ENCODE data around the gene IL2RG.

Gene IL2RG

GRCh38 chrX:71111141-71111843 is at the start of gene IL2RG:
TSS of gene IL2RG (minus strand) at chrX:71111577. CDS start at chrX:71111539, 38 bp downstream.
- TF ChIP-seq, protein P1, sequence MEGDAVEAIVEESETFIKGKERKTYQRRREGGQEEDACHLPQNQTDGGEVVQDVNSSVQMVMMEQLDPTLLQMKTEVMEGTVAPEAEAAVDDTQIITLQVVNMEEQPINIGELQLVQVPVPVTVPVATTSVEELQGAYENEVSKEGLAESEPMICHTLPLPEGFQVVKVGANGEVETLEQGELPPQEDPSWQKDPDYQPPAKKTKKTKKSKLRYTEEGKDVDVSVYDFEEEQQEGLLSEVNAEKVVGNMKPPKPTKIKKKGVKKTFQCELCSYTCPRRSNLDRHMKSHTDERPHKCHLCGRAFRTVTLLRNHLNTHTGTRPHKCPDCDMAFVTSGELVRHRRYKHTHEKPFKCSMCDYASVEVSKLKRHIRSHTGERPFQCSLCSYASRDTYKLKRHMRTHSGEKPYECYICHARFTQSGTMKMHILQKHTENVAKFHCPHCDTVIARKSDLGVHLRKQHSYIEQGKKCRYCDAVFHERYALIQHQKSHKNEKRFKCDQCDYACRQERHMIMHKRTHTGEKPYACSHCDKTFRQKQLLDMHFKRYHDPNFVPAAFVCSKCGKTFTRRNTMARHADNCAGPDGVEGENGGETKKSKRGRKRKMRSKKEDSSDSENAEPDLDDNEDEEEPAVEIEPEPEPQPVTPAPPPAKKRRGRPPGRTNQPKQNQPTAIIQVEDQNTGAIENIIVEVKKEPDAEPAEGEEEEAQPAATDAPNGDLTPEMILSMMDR (IDR thresholded peaks at IDR 0.05; ENCODE audit: control extremely low read depth, extremely low read depth, low read depth, missing control alignments), result no peak
- DNase-seq (ENCODE audit: extremely low spot score), result peak; percentile 75
- CTCF ChIA-PET, result interaction anchor here (2.3 to 2.8 kb wide), 2 partner anchors 11 to 18 kb away, joined by 12 to 16 read pairs; no protein-coding TSS in a partner anchor
- POLR2A ChIA-PET, result interaction anchor here (1.5 to 1.7 kb wide), 2 partner anchors 9 to 11 kb away, joined by 7 to 12 read pairs; no protein-coding TSS in a partner anchor

DNA sequence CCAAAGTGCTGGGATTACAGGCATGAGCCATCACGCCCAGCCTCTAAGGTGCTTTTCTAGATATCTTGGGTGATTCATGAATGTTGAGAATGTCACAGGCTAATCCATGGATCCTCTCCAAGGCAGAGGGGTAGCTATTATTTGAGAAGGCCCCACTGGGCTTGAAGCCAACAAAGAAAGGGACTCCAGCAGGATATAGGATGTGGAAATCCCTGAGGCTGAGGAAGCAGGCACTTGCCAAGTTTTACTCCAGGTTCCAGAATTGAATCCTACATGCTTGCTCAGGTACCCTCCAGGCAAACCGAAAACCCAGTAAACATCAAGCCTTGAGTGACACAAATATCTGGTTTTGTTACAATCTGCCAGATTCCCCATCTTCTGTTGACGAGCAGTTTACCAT is 49.1 kb upstream of the IL2RG start:
- no peak for DNase-seq (ENCODE audit: extremely low spot score)
- ChIA-PET CTCF (no interaction called here), POLR2A (no interaction called here)
- TF ChIP-seq, protein P1 (IDR thresholded peaks at IDR 0.05; ENCODE audit: control extremely low read depth, extremely low read depth, low read depth, missing control alignments), result no peak

DNA sequence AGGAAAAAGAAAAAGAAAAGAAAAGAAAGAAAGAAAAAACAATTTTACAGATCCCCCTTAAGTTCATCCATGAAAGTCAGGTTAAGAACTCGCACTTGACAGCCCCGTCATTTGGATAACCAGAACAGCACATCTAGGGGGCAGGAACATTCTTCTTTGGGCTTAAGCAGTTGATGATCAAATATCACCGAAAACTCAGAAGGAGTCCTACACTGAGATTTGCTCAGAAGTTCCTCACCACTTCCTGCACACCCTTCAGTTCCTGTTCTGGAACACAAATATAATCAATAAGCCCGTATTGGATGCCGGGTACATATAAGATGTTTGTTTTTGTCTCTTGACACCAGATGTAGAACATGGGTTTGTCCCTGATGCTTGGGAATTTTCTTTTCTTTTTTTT is 48.0 kb upstream of the IL2RG start:
- POLR2A ChIA-PET, result interaction anchor here (0.6 kb wide), 1 partner anchor 106 kb away, joined by 3 read pairs; no protein-coding TSS in a partner anchor
- TF ChIP-seq, protein P1 (IDR thresholded peaks at IDR 0.05; ENCODE audit: control extremely low read depth, extremely low read depth, low read depth, missing control alignments), result no peak
- DNase-seq (ENCODE audit: extremely low spot score), result no peak
- CTCF ChIA-PET, result interaction anchor here (1.0 kb wide), 1 partner anchor 62 kb away, joined by 3 read pairs; no protein-coding TSS in a partner anchor

DNA sequence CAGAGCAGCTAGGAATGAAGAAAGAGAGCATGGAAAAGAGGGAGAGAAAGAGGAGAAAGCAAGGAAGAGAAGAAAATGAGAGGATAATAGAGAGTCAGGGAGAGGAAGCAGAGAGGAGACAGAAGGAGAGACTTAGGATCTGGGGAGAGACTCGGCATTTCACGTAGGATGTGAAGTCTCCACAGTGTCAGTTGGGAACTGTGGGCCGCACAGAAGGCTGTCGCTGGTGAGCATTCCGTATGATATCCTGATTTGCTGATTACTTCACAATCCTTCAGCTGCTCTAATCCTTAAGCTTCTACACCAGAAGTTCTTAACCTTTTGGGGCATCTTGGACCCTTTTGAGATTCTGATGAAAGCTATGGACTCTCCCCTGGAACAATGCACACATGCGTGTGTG is 47.2 kb upstream of the IL2RG start:
- TF ChIP-seq, protein P1 (IDR thresholded peaks at IDR 0.05; ENCODE audit: control extremely low read depth, extremely low read depth, low read depth, missing control alignments), result no peak
- ChIA-PET CTCF (interaction anchor here (1.0 kb wide), 1 partner anchor 61 kb away, joined by 3 read pairs; no protein-coding TSS in a partner anchor), POLR2A (no interaction called here)
- no peak for DNase-seq (ENCODE audit: extremely low spot score)

DNA sequence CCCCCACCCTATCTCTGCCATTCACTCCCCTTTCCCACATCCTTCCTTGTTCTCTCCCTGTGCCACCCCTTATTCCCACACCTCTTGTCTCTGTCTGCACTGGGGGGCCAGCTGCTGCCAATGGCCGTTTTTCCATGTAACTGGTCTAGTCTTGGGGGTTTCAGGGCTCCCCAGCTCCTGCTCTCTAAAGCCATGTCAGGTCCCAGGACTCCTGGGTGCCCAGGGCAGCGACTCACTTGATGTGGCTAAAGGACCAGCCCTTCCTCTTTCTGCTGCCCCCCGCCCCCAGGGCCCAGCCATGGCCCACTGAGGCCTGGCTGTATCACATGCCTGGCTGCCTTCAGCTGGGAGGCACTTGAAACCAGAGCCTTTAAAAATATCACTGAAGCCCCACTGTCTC is 43.3 kb upstream of the IL2RG start:
- TF ChIP-seq, protein P1 (IDR thresholded peaks at IDR 0.05; ENCODE audit: control extremely low read depth, extremely low read depth, low read depth, missing control alignments), result no peak
- no peak for DNase-seq (ENCODE audit: extremely low spot score)
- POLR2A ChIA-PET, result no interaction called here
- CTCF ChIA-PET, result no interaction called here

DNA sequence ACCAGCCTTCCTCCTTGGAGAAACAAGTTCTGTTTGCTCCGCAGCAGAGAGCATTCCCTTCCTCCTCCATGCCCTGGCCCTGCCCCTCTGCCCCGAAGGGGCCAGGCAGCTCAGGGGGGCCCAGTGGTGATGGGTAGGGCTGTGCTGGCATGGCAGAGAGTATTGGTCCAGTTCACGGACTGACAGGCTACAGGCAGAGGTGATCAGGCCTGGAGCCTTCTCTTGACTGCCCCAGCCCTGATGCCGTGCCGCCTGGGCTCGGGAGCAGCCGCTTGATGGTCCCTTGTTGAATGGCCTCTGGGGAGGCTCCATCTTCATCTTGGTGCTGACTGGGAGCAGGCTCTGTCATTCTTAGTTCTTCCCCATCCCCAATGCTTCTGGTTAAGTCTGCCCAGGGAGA is 42.8 kb upstream of the IL2RG start:
- ChIA-PET CTCF (no interaction called here), POLR2A (no interaction called here)
- TF ChIP-seq, protein P1 (IDR thresholded peaks at IDR 0.05; ENCODE audit: control extremely low read depth, extremely low read depth, low read depth, missing control alignments), result no peak
- DNase-seq (ENCODE audit: extremely low spot score), result no peak
